Nephron progenitor cell (in vitro differentiated cells): ENCODE measurements around the gene PRRC2B.
"Not testable (repeated sequence)": the region's sequence is repeated elsewhere in the genome, so short reads cannot be mapped to it uniquely, and the experiment has no call there.

ENCODE experiments used
- DNase-seq: peaks from one replicate; pipeline ENCODE4 v3.0.0; 2021
- H3K27ac Mint-ChIP-seq: 2 replicates; pipeline ENCODE4 v1.8.0; 2021; ENCODE audit warnings: mild to moderate bottlenecking, moderate library complexity, mixed read lengths
- H3K27me3 Mint-ChIP-seq: 2 replicates; pipeline ENCODE4 v1.8.0; 2021; ENCODE audit warnings: mild to moderate bottlenecking, low read depth, mixed read lengths; ENCODE audit not compliant: poor library complexity
- H3K36me3 Mint-ChIP-seq: 2 replicates; pipeline ENCODE4 v1.8.0; 2021; ENCODE audit warnings: low read depth, mixed read lengths
- H3K4me1 Mint-ChIP-seq: 2 replicates; pipeline ENCODE4 v1.8.0; 2021; ENCODE audit warnings: mixed read lengths
- H3K4me3 Mint-ChIP-seq: 2 replicates; pipeline ENCODE4 v1.8.0; 2021; ENCODE audit warnings: mild to moderate bottlenecking, moderate library complexity, mixed read lengths
- H3K9me3 Mint-ChIP-seq: 2 replicates; pipeline ENCODE4 v1.8.0; 2021; ENCODE audit warnings: mild to moderate bottlenecking, moderate library complexity, mixed read lengths
- CTCF ChIP-seq: fragments of 200-600 bp; sonication (generic); IDR thresholded peaks from 2 replicates; pipeline ENCODE4 v1.5.0; 2021; ENCODE audit warnings: antibody characterized with exemption

The PRRC2B gene

GRCh38 chr9:131393622-131394463 is at the start of gene PRRC2B:
Gene PRRC2B, plus strand, starts transcription at chr9:131394086. Its CDS starts 36,059 bp downstream, at chr9:131430145.
- H3K9me3 Mint-ChIP-seq = no peaks in the 10 kb centered on the region
- H3K27me3 Mint-ChIP-seq = no peaks in the 10 kb centered on the region
- DNase-seq = peak; percentile 93
- peak within 1 kb of the TSS; percentile 98 for H3K4me3 Mint-ChIP-seq
- peaks cover 56% of the 10 kb centered on the region for H3K4me1 Mint-ChIP-seq
- peak within 1 kb of the TSS; percentile 97 for H3K27ac Mint-ChIP-seq
- H3K36me3 Mint-ChIP-seq = no peaks in the 10 kb centered on the region
- TF ChIP-seq CTCF = no peak

GRCh38 chr9:131344931-131345535 is 48.9 kb upstream of the PRRC2B start:
- DNase-seq, H3K4me3 Mint-ChIP-seq, H3K9me3 Mint-ChIP-seq, H3K36me3 Mint-ChIP-seq, H3K4me1 Mint-ChIP-seq, H3K27ac Mint-ChIP-seq: not testable (repeated sequence)
- peaks cover 38% of the 10 kb centered on the region for H3K27me3 Mint-ChIP-seq

DNA sequence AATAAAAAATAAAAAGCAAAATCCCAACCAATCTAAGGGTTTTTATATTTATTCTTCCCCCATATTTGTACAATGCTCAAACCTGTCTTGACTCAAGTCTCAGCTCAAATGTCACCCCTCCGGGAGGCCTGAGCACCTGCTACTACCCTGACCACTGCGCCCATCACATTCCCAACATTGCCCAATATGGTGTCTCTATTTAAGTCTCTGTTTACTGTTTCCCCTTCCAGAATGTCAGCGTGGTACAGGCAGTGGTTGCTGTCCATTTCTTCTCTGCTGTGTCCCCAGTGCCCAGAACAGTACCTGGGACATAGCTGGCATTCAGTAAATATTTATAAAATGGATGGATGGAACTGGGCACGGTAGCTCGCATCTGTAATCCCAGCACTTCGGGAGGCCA is 47.3 kb upstream of the PRRC2B start:
- H3K4me3 Mint-ChIP-seq = no peak overlapping the region
- no peaks in the 10 kb centered on the region for H3K36me3 Mint-ChIP-seq
- no peak for TF ChIP-seq CTCF
- peaks cover 26% of the 10 kb centered on the region for H3K27me3 Mint-ChIP-seq
- no peak for DNase-seq
- H3K4me1 Mint-ChIP-seq = peaks cover 8% of the 10 kb centered on the region
- no peak overlapping the region for H3K27ac Mint-ChIP-seq
- H3K9me3 Mint-ChIP-seq = no peaks in the 10 kb centered on the region

DNA sequence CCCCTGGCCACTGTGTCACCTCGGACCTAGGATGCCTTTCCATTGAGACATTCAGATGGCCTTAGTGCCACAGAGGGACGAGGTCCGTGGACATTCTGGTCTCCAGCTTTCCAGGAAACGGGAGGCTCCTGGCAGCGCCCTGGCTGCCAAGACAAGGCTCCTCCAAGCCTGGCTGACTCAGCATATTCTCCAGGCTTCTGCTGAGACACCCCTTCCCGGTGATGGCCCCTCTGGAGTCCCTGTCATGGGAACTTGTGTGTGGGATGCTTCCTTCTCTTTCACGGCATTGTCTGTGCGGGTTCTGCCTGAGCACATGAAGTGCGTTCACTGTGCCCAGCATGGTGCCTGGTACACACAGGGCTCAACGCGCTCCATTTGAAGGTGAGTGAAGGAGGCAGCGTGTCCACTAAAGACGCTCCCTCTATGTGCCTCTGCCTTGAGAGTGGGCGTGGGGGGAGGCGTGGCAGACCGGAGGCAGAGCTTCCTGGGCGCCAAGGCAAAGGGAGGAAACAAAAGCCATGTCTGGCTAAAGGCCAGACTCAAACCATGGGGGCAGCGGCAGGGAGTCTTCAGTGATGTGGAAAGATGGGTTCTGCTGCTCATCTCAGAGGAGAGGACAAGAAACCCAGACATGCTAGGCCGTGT is 46.4 kb upstream of the PRRC2B start:
- DNase-seq = no peak
- Mint-ChIP-seq H3K4me1 (peaks cover 8% of the 10 kb centered on the region), H3K36me3 (no peaks in the 10 kb centered on the region), H3K27me3 (peaks cover 17% of the 10 kb centered on the region), H3K4me3 (no peak overlapping the region), H3K27ac (no peak overlapping the region), H3K9me3 (no peaks in the 10 kb centered on the region)
- no peak for TF ChIP-seq CTCF

DNA sequence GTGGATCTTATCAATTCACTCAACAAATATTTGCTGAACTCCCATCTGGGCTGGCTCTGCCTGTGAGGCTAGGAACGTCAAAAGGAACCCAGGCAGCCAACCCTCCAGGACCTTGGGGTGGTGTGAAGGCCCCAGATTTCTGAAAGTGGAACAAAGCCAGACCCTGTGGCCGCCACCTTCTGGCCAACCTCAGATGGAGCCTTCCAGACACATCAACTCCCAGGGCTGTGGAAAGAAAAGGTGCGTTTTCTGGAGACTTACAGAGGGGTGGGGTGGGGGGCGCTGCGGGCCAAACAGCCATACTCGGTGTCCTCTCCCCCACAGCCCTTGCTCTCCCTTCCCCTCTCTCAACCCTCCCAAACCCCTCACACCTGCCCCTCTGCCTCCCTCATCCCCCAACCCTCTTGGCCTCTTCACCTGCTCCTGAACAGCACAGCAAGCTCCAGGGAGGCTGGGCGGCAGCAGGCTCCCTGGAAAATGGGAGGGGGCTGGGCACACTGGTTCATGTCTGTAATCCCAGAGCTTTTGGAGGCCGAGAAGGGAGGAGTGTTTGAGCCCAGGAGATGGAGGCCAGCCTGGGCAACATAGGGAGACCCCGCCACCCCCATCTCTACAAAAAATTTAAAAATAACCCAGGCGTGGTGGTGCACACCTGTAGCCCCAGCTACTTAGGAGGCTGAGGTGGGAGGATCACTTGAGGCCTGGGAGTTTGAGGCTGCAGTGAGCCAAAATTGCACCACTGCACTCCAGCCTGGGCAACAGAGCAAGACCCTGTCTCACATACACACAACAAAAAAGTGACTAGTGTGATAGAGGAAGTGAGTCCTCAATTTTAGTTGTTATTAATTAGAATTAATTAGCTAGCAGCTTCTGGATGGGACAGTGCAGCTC is 45.0 kb upstream of the PRRC2B start:
- no peak for DNase-seq
- Mint-ChIP-seq H3K4me1 (peaks cover 8% of the 10 kb centered on the region), H3K27me3 (peaks cover 10% of the 10 kb centered on the region), H3K9me3 (no peaks in the 10 kb centered on the region), H3K27ac (no peak overlapping the region), H3K36me3 (no peaks in the 10 kb centered on the region), H3K4me3 (no peak overlapping the region)
- no peak for TF ChIP-seq CTCF

- no peak for DNase-seq
- no peaks in the 10 kb centered on the region for H3K9me3 Mint-ChIP-seq
- no peak overlapping the region for H3K27ac Mint-ChIP-seq
- H3K4me3 Mint-ChIP-seq = peak overlapping the region; percentile 87
- H3K36me3 Mint-ChIP-seq = no peaks in the 10 kb centered on the region
- peaks cover 10% of the 10 kb centered on the region for H3K27me3 Mint-ChIP-seq
- no peak for TF ChIP-seq CTCF
- H3K4me1 Mint-ChIP-seq = peaks cover 8% of the 10 kb centered on the region
Measured at GRCh38 chr9:131349522-131349880, 44.4 kb upstream of the PRRC2B start.
